NCI-H2196 (cell line): ENCODE measurements around the gene KLRC3.
"Not testable (repeated sequence)": the region's sequence is repeated elsewhere in the genome, so short reads cannot be mapped to it uniquely, and the experiment has no call there.

Source experiments
- DNase-seq: peaks from one replicate; lab custom pipeline; 2025; ENCODE audit not compliant: unreplicated experiment; lab: John Stamatoyannopoulos, UW

Gene KLRC3

GRCh38 chr12:10420334-10420733, at the start of gene KLRC3:
KLRC3 (minus strand) TSS chr12:10420595; CDS start chr12:10420550, 45 bp downstream.
- DNase-seq = peak; percentile 2

GRCh38 chr12:10469701-10470100, 49.3 kb upstream of the KLRC3 start:
- no peak for DNase-seq

GRCh38 chr12:10466311-10466710, 45.9 kb upstream of the KLRC3 start:
- DNase-seq = no peak

- DNase-seq = no peak
These were observed 37.4 kb upstream of the KLRC3 start for GRCh38 chr12:10457760-10458159.

- no peak for DNase-seq
These were observed 36.5 kb upstream of the KLRC3 start for GRCh38 chr12:10456856-10457255.

GRCh38 chr12:10455766-10456165, 35.4 kb upstream of the KLRC3 start:
- no peak for DNase-seq

GRCh38 chr12:10454531-10454930, 34.1 kb upstream of the KLRC3 start:
- no peak for DNase-seq

- no peak for DNase-seq
These were observed 32.8 kb upstream of the KLRC3 start, which contains the start of gene KLRC1 for GRCh38 chr12:10453156-10453555. KLRC1 (minus strand) TSS chr12:10453377; CDS start chr12:10451156, 2,221 bp downstream.

GRCh38 chr12:10448236-10448635, 27.8 kb upstream of the KLRC3 start:
- no peak for DNase-seq

- DNase-seq = not testable (repeated sequence)
These were observed 25.7 kb upstream of the KLRC3 start for GRCh38 chr12:10446052-10446451.

- DNase-seq = not testable (repeated sequence)
These were observed 20.7 kb upstream of the KLRC3 start for GRCh38 chr12:10441144-10441543.

GRCh38 chr12:10439608-10440274, 19.3 kb upstream of the KLRC3 start:
- DNase-seq = not testable (repeated sequence)

- not testable (repeated sequence) for DNase-seq
These were observed 17.2 kb upstream of the KLRC3 start for GRCh38 chr12:10437601-10438000.

- peak; percentile 30 for DNase-seq
These were observed 15.4 kb upstream of the KLRC3 start, which contains the start of gene KLRC2 for GRCh38 chr12:10435816-10436215. KLRC2 (minus strand) TSS chr12:10436010; CDS start chr12:10435986, 24 bp downstream.

- not testable (repeated sequence) for DNase-seq
These were observed 10.2 kb upstream of the KLRC3 start for GRCh38 chr12:10430623-10431022.

GRCh38 chr12:10425938-10426337, 5.5 kb upstream of the KLRC3 start:
- DNase-seq = not testable (repeated sequence)

- not testable (repeated sequence) for DNase-seq
These were observed 4.0 kb upstream of the KLRC3 start for GRCh38 chr12:10424260-10424899.

GRCh38 chr12:10422159-10422558, 1.8 kb upstream of the KLRC3 start:
- DNase-seq = not testable (repeated sequence)

- peak; percentile 16 for DNase-seq
These were observed 11.0 kb downstream of the KLRC3 start, which contains the start of gene KLRC4 for GRCh38 chr12:10409392-10409791. KLRC4 (minus strand) TSS chr12:10409757; CDS start chr12:10409575, 182 bp downstream.

GRCh38 chr12:10408842-10409241, 11.6 kb downstream of the KLRC3 start:
- no peak for DNase-seq

GRCh38 chr12:10406725-10407124, 13.7 kb downstream of the KLRC3 start:
- DNase-seq = no peak

GRCh38 chr12:10405294-10405693, 15.1 kb downstream of the KLRC3 start:
- no peak for DNase-seq
